Mesothelial cell of epicardium (in vitro differentiated cells): ENCODE data around the gene NUAK2. TPM values are rescaled to one million over a fixed set of nuclear protein-coding genes. Genes with fewer than 3 reads are reported as not detected.

Experiments used
- DNase-seq, 2 experiments: peaks; one replicate each; pipeline ENCODE4 v3.0.0; 2021; ENCODE audit warnings: low spot score in 2 of 2; ENCODE audit not compliant: unreplicated experiment in 2 of 2
- H3K27ac Mint-ChIP-seq: 2 replicates; pipeline ENCODE4 v1.8.0; 2021; ENCODE audit warnings: mixed read lengths
- H3K27me3 Mint-ChIP-seq: 2 replicates; pipeline ENCODE4 v1.8.0; 2021; ENCODE audit warnings: low read depth, mixed read lengths
- H3K36me3 Mint-ChIP-seq: 2 replicates; pipeline ENCODE4 v1.8.0; 2021; ENCODE audit warnings: mixed read lengths
- H3K4me1 Mint-ChIP-seq: 2 replicates; pipeline ENCODE4 v1.8.0; 2021; ENCODE audit warnings: mixed read lengths
- H3K4me3 Mint-ChIP-seq: 2 replicates; pipeline ENCODE4 v1.8.0; 2021; ENCODE audit warnings: mild to moderate bottlenecking, moderate library complexity, mixed read lengths
- H3K9me3 Mint-ChIP-seq: 2 replicates; pipeline ENCODE4 v1.8.0; 2021; ENCODE audit warnings: mixed read lengths
- total RNA-seq: library from RNA; stranded (reverse); gene quantifications from 3 replicates; pipeline ENCODE4 v1.2.1, GENCODE V29; 2021
- TF ChIP-seq, protein P1 (sequence below): fragments of 200-600 bp; sonication (generic); IDR thresholded peaks from one replicate; pipeline ENCODE4 v1.5.0; 2021; ENCODE audit warnings: antibody characterized with exemption; ENCODE audit not compliant: unreplicated experiment

Gene NUAK2
- total RNA-seq, 1 donor from 2014 or later, result 5.7 TPM

DNA sequence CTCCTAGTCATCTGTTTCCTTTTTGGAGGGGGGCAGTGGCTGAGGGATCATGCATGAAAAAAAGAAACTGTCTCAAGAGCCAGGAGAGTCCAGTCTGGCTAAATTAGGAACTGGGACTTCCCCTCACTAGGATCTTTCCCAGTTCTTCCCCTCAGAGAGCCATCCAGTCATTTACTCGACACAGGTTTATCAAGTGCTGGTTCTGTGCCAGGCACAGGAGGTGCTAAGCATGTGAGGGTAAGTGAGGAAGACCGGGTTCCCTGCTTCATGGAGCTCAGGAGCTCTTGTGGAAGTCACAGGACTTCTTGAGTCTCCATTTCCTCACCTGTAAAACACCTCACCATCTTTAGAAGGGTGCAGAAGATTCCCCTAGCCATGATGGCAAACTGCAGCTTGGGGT is 8.6 kb upstream of the NUAK2 start:
- Mint-ChIP-seq H3K27ac (no peak overlapping the region), H3K9me3 (no peaks in the 10 kb centered on the region)
- TF ChIP-seq, protein P1, sequence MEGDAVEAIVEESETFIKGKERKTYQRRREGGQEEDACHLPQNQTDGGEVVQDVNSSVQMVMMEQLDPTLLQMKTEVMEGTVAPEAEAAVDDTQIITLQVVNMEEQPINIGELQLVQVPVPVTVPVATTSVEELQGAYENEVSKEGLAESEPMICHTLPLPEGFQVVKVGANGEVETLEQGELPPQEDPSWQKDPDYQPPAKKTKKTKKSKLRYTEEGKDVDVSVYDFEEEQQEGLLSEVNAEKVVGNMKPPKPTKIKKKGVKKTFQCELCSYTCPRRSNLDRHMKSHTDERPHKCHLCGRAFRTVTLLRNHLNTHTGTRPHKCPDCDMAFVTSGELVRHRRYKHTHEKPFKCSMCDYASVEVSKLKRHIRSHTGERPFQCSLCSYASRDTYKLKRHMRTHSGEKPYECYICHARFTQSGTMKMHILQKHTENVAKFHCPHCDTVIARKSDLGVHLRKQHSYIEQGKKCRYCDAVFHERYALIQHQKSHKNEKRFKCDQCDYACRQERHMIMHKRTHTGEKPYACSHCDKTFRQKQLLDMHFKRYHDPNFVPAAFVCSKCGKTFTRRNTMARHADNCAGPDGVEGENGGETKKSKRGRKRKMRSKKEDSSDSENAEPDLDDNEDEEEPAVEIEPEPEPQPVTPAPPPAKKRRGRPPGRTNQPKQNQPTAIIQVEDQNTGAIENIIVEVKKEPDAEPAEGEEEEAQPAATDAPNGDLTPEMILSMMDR, result no peak

DNA sequence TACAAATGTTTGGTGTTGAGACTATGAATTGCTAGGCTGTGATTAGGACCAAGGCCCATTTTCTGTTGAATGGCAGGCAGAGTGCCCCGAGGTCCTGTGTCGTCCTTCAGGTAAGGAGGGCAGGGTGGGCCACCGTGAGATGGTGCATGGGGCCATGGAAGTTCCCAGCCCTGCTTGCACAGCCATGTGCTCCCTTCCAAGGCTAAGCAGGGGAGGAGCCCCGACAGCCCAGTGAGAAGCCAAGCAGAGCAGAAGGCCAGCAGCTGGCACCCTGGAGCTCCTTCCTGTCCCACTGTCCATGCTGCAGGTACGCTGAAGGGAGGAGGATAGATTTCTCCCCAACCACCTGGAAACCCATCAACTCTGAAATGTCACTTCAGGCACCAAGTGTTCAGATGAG is 8.2 kb upstream of the NUAK2 start:
- H3K4me1 Mint-ChIP-seq, result peaks cover 7% of the 10 kb centered on the region
- TF ChIP-seq, protein P1, result no peak
- no peak overlapping the region for H3K4me3 Mint-ChIP-seq
- H3K27ac Mint-ChIP-seq, result no peak overlapping the region
- no peaks in the 10 kb centered on the region for H3K9me3 Mint-ChIP-seq
- peaks cover 2% of the 10 kb centered on the region for H3K27me3 Mint-ChIP-seq
- no peak for DNase-seq
- H3K36me3 Mint-ChIP-seq, result no peaks in the 10 kb centered on the region

More for the DNA sequence above, 8.6 kb upstream of the NUAK2 start:
- Mint-ChIP-seq H3K27me3 (peaks cover 2% of the 10 kb centered on the region), H3K4me1 (peaks cover 3% of the 10 kb centered on the region), H3K36me3 (no peaks in the 10 kb centered on the region), H3K4me3 (no peak overlapping the region)
- no peak for DNase-seq

DNA sequence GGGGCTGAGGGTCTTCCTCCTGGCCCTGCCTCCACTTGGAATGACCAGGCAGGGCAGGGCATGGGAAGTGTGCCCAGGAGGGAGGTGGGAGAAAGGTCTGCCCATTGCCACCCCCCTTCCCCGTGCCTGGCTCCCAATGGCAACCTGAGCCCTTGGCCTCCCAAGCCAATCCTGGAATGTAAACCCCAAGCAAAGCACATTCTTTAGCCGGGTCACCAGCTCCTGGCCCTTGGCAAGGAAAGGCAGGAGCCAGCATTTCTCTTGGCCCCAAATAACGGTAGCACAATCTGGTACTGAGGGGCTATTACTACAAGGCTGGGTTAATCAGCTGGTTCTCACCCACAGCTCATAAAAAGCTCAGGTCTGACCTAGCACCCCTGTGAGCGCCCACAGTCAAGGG is 6.9 kb upstream of the NUAK2 start:
- H3K36me3 Mint-ChIP-seq, result no peaks in the 10 kb centered on the region
- no peak overlapping the region for H3K4me3 Mint-ChIP-seq
- peaks cover 2% of the 10 kb centered on the region for H3K27me3 Mint-ChIP-seq
- no peak for DNase-seq
- TF ChIP-seq, protein P1, result no peak
- no peaks in the 10 kb centered on the region for H3K9me3 Mint-ChIP-seq
- peaks cover 8% of the 10 kb centered on the region for H3K4me1 Mint-ChIP-seq
- H3K27ac Mint-ChIP-seq, result no peak overlapping the region

DNA sequence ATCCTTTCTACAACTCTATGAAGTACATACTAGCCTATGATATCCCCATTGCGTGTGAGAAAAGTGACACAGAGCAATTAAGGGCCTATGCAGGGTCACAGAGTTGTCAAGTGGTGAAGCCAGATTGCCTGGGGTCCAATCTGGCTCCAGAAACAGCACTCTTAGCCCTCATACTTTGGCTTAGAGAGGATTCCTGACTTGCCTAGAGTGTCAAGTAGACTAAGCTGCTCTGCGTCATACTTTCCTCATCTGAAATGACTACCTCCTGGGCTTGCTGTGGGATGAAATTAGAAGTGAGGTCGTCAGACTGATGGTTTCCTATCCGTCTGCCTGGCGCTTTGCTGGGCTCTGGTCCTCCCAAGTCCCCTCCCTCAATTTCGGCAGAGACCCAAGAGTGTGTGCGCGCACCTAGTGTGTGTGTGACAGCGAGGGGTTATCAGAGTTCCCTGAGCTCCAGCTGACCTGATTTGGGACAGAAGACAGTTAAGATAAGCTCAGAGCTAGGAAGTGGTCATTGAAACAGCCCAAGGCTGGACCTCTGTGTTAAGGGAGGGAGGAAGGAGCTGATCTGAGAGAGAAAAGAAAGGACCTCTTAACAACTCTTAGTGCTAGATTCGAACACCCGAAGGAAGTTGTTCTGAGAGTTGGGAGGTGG is 5.4 kb upstream of the NUAK2 start:
- Mint-ChIP-seq H3K36me3 (no peaks in the 10 kb centered on the region), H3K27ac (no peak overlapping the region), H3K4me1 (peaks cover 10% of the 10 kb centered on the region), H3K4me3 (no peak overlapping the region), H3K27me3 (peaks cover 2% of the 10 kb centered on the region), H3K9me3 (no peaks in the 10 kb centered on the region)
- no peak for DNase-seq
- TF ChIP-seq, protein P1, result no peak

DNA sequence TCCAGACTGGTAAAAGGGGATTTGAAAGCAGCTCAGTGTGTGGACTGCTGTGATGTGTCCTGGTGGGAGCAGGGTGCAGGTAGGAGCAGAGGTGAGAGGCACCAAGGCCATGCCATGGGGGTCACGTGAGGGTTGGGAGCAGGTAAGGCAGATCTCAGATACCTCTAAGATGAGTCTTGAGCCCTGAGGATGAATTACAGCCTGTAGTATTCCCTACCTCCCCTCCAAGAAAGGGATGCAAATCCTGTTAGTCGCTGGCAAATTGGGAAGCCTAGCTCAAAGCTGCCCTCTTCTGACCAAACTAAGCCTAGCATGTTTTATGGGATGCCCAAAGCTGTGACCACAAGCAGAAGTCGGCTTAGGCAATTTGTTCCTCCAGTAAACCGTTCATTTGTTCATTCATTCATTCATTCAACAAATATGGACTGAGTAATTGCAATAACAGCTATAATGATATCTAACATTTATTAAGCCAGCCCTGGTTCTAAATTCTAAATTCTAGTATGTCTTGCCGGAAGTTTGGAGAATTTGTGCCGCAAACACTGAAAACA is 3.9 kb upstream of the NUAK2 start:
- Mint-ChIP-seq H3K4me1 (peaks cover 22% of the 10 kb centered on the region), H3K4me3 (no peak overlapping the region), H3K9me3 (no peaks in the 10 kb centered on the region), H3K27me3 (peaks cover 2% of the 10 kb centered on the region), H3K36me3 (no peaks in the 10 kb centered on the region), H3K27ac (peak overlapping the region; percentile 13)
- TF ChIP-seq, protein P1, result peak; percentile 50
- peak in 1 of 2 experiments; percentile 79 for DNase-seq
